Measurements from ENCODE around the gene OR51A7. TPM values are rescaled to one million over a fixed set of nuclear protein-coding genes. Genes with fewer than 3 reads are reported as not detected.
"Not testable (repeated sequence)": the region's sequence is repeated elsewhere in the genome, so short reads cannot be mapped to it uniquely, and the experiment has no call there.

OR51A7 gene
- total RNA-seq, 1 experiment from 2014 or later, result not detected

GRCh38 chr11:4924239-4924638, 20.7 kb downstream of the OR51A7 start, which contains the start of gene OR51G1:
TSS of gene OR51G1 (minus strand) at chr11:4924339. CDS start at chr11:4924339, 0 bp downstream.
- no peak for DNase-seq (ENCODE audit: low read depth, low spot score)
- in situ Hi-C loops (cut with HindIII; ENCODE audit: low pct_unique_long_range_greater_than_20kb, low sequenced_read_pairs), result no loop called here

GRCh38 chr11:4926608-4927007, 23.0 kb downstream of the OR51A7 start:
- in situ Hi-C loops (cut with HindIII; ENCODE audit: low pct_unique_long_range_greater_than_20kb, low sequenced_read_pairs), result no loop called here
- no peak for DNase-seq (ENCODE audit: low read depth, low spot score)

- in situ Hi-C loops (cut with HindIII; ENCODE audit: low pct_unique_long_range_greater_than_20kb, low sequenced_read_pairs), result no loop called here
- DNase-seq (ENCODE audit: low read depth, low spot score), result no peak
Observed at GRCh38 chr11:4932751-4933150, 29.2 kb downstream of the OR51A7 start.

- no peak for DNase-seq (ENCODE audit: low read depth, low spot score)
- in situ Hi-C loops (cut with HindIII; ENCODE audit: low pct_unique_long_range_greater_than_20kb, low sequenced_read_pairs), result no loop called here
Observed at GRCh38 chr11:4936745-4937144, 33.2 kb downstream of the OR51A7 start.

- no peak for DNase-seq (ENCODE audit: low read depth, low spot score)
- in situ Hi-C loops (cut with HindIII; ENCODE audit: low pct_unique_long_range_greater_than_20kb, low sequenced_read_pairs), result no loop called here
Observed at GRCh38 chr11:4947505-4947904, 43.9 kb downstream of the OR51A7 start, which contains the start of gene OR51A4. TSS of gene OR51A4 (minus strand) at chr11:4947605. CDS start at chr11:4947100, 505 bp downstream.

GRCh38 chr11:4955613-4956012, 52.0 kb downstream of the OR51A7 start, which contains the start of gene OR51A2:
TSS of gene OR51A2 (minus strand) at chr11:4955713. CDS start at chr11:4955713, 0 bp downstream.
- DNase-seq (ENCODE audit: low read depth, low spot score); in situ Hi-C loops (cut with HindIII; ENCODE audit: low pct_unique_long_range_greater_than_20kb, low sequenced_read_pairs): not testable (repeated sequence)

- in situ Hi-C loops (cut with HindIII; ENCODE audit: low pct_unique_long_range_greater_than_20kb, low sequenced_read_pairs), result no loop called here
- no peak for DNase-seq (ENCODE audit: low read depth, low spot score)
Observed at GRCh38 chr11:4957396-4957795, 53.8 kb downstream of the OR51A7 start.

Other genes starting within 250 kb of the OR51A7 start
- gene OR51E2, start 205.9 kb upstream of the OR51A7 start, total RNA-seq (2014; rRNA removed; shearing (Covaris generic)), result not detected in 2 replicates
- gene MMP26, start 199.0 kb upstream of the OR51A7 start, total RNA-seq (2014; rRNA removed; shearing (Covaris generic)), result not detected in 2 replicates
- gene OR51F1, start 133.8 kb upstream of the OR51A7 start, total RNA-seq (2014; rRNA removed; shearing (Covaris generic)), result not detected in 2 replicates
- gene OR52R1, start 99.4 kb upstream of the OR51A7 start, total RNA-seq (2014; rRNA removed; shearing (Covaris generic)), result not detected in 2 replicates
- not detected in 2 replicates for gene OR51F2, start 82.5 kb upstream of the OR51A7 start, total RNA-seq (2014; rRNA removed; shearing (Covaris generic))
- not detected in 2 replicates for gene OR51S1, start 54.6 kb upstream of the OR51A7 start, total RNA-seq (2014; rRNA removed; shearing (Covaris generic))
- not detected in 2 replicates for gene OR51T1, start 21.9 kb upstream of the OR51A7 start, total RNA-seq (2014; rRNA removed; shearing (Covaris generic))
- gene OR51G2, start 15.6 kb downstream of the OR51A7 start, total RNA-seq (2014; rRNA removed; shearing (Covaris generic)), result not detected in 2 replicates
- gene OR51G1, start 20.6 kb downstream of the OR51A7 start, total RNA-seq (2014; rRNA removed; shearing (Covaris generic)), result not detected in 2 replicates
- gene OR51A4, start 43.8 kb downstream of the OR51A7 start, total RNA-seq (2014; rRNA removed; shearing (Covaris generic)), result not detected in 2 replicates
- not detected in 2 replicates for gene OR51A2, start 51.9 kb downstream of the OR51A7 start, total RNA-seq (2014; rRNA removed; shearing (Covaris generic))
- not detected in 2 replicates for gene OR51L1, start 91.1 kb downstream of the OR51A7 start, total RNA-seq (2014; rRNA removed; shearing (Covaris generic))
- not detected in 2 replicates for gene OR52J3, start 142.7 kb downstream of the OR51A7 start, total RNA-seq (2014; rRNA removed; shearing (Covaris generic))
- gene OR52E2, start 155.8 kb downstream of the OR51A7 start, total RNA-seq (2014; rRNA removed; shearing (Covaris generic)), result not detected in 2 replicates
- gene OR52E1, start 165.8 kb downstream of the OR51A7 start, total RNA-seq (2014; rRNA removed; shearing (Covaris generic)), result not detected in 2 replicates
- not detected in 2 replicates for gene OR52A5, start 234.6 kb downstream of the OR51A7 start, total RNA-seq (2014; rRNA removed; shearing (Covaris generic))